Measurements from ENCODE around the gene CDH3.

Gene CDH3

DNA sequence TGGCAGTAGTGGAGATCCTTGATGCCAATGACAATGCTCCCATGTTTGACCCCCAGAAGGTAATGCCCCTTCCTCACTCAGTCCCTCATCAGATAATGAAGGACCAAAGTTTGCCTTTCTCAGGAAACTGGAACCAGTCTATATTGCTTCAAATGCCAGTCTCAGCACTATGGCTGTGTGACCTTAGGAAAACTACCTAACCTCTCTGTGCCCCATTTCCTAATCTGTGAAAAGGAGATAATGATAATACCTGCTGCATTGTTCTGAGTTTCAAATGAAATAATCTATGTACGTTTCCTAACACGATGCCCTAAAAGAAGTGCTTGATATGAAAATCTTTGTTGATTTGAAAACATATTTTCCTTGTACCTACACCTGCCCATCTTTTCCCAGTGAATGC, 35.9 kb downstream of the CDH3 start (continued):
- TF ChIP-seq TCF4 (CRISPR knock-in tag; IDR thresholded peaks at IDR 0.05; ENCODE audit: borderline replicate concordance) = no peak

DNA sequence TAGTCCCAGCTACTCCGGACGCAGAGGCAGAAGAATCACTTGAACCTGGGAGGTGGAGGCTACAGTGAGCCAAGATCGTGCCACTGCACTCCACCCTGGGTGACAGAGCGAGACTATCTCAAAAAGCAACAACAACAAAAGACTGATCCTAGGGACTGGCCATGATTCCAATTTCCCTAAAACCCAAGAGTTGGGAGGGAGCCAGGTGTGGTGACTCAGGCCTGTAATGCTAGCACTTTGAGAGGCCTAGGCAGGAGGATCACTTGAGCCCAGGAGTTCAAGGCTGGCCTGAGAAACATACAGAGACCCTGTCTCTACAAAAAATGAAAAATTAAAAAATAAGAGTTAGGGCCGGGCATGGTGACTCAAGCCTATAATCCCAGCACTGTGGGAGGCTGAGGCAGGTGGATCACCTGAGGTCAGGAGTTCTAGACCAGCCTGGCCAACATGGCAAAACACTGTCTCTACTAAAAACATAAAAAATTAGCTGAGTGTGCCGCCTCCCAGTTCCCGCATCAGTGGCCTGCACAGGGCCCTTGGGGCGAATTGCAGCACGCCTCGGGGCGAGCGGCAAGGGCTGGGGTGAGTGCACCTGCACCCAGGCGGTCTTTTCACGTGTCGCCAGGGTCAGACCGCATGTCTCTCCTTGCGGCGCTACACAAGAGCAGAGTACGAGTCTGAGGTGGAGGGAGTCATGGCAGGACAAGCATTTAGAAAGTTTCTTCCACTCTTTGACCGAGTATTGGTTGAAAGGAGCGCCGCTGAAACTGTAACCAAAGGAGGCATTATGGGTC, 40.8 kb downstream of the CDH3 start:
- ATAC-seq = no peak
- TF ChIP-seq OSR1 (CRISPR knock-in tag; IDR thresholded peaks at IDR 0.05) (no peak), TCF4 (CRISPR knock-in tag; IDR thresholded peaks at IDR 0.05; ENCODE audit: borderline replicate concordance) (no peak), ZNF565 (CRISPR knock-in tag; conservative IDR thresholded peaks at IDR 0.05; ENCODE audit: low read depth) (no peak), ZFP30 (CRISPR knock-in tag; IDR thresholded peaks at IDR 0.05) (no peak), ARNTL (CRISPR knock-in tag; IDR thresholded peaks at IDR 0.05; ENCODE audit: borderline replicate concordance, low read depth) (no peak), ESRRG (CRISPR knock-in tag; IDR thresholded peaks at IDR 0.05) (no peak), ZNF8 (CRISPR knock-in tag; IDR thresholded peaks at IDR 0.05) (no peak), BACH2 (CRISPR knock-in tag; IDR thresholded peaks at IDR 0.05; ENCODE audit: borderline replicate concordance) (no peak)
- TF ChIP-seq, protein P1, sequence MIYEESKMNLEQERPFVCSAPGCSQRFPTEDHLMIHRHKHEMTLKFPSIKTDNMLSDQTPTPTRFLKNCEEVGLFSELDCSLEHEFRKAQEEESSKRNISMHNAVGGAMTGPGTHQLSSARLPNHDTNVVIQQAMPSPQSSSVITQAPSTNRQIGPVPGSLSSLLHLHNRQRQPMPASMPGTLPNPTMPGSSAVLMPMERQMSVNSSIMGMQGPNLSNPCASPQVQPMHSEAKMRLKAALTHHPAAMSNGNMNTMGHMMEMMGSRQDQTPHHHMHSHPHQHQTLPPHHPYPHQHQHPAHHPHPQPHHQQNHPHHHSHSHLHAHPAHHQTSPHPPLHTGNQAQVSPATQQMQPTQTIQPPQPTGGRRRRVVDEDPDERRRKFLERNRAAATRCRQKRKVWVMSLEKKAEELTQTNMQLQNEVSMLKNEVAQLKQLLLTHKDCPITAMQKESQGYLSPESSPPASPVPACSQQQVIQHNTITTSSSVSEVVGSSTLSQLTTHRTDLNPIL (CRISPR knock-in tag; IDR thresholded peaks at IDR 0.05; ENCODE audit: low read depth) = no peak
- TF ChIP-seq, protein P2, sequence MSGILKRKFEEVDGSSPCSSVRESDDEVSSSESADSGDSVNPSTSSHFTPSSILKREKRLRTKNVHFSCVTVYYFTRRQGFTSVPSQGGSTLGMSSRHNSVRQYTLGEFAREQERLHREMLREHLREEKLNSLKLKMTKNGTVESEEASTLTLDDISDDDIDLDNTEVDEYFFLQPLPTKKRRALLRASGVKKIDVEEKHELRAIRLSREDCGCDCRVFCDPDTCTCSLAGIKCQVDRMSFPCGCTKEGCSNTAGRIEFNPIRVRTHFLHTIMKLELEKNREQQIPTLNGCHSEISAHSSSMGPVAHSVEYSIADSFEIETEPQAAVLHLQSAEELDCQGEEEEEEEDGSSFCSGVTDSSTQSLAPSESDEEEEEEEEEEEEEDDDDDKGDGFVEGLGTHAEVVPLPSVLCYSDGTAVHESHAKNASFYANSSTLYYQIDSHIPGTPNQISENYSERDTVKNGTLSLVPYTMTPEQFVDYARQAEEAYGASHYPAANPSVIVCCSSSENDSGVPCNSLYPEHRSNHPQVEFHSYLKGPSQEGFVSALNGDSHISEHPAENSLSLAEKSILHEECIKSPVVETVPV (CRISPR knock-in tag; IDR thresholded peaks at IDR 0.05) = no peak

DNA sequence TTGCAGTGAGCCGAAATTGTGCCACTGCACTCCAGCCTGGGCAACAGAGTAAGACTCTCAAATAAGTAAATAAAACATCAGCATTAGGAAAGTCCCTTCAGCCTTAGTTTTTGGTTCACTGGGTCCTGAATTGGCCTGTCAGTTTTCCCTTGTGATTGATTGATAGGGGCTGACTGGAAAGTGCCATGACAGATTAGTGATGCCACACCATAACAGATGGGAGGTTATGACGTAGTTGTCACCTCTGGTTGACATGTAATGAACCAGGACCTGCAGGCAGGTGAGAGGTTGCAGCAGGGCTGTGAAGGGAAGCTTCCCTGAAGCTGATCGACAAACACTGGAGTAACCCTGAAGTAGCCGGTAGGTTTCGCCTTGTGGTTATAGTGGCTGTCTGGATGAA, 41.8 kb downstream of the CDH3 start:
- ATAC-seq = no peak
- no peak for TF ChIP-seq TOX (CRISPR knock-in tag; IDR thresholded peaks at IDR 0.05; ENCODE audit: borderline replicate concordance)
- TF ChIP-seq, protein P3, sequence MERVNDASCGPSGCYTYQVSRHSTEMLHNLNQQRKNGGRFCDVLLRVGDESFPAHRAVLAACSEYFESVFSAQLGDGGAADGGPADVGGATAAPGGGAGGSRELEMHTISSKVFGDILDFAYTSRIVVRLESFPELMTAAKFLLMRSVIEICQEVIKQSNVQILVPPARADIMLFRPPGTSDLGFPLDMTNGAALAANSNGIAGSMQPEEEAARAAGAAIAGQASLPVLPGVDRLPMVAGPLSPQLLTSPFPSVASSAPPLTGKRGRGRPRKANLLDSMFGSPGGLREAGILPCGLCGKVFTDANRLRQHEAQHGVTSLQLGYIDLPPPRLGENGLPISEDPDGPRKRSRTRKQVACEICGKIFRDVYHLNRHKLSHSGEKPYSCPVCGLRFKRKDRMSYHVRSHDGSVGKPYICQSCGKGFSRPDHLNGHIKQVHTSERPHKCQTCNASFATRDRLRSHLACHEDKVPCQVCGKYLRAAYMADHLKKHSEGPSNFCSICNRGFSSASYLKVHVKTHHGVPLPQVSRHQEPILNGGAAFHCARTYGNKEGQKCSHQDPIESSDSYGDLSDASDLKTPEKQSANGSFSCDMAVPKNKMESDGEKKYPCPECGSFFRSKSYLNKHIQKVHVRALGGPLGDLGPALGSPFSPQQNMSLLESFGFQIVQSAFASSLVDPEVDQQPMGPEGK (CRISPR knock-in tag; IDR thresholded peaks at IDR 0.05; ENCODE audit: borderline replicate concordance) = no peak
- no peak for TF ChIP-seq BACH2 (CRISPR knock-in tag; IDR thresholded peaks at IDR 0.05; ENCODE audit: borderline replicate concordance)
- TF ChIP-seq SNAI2 (CRISPR knock-in tag; IDR thresholded peaks at IDR 0.05) = no peak
- TF ChIP-seq, protein P4, sequence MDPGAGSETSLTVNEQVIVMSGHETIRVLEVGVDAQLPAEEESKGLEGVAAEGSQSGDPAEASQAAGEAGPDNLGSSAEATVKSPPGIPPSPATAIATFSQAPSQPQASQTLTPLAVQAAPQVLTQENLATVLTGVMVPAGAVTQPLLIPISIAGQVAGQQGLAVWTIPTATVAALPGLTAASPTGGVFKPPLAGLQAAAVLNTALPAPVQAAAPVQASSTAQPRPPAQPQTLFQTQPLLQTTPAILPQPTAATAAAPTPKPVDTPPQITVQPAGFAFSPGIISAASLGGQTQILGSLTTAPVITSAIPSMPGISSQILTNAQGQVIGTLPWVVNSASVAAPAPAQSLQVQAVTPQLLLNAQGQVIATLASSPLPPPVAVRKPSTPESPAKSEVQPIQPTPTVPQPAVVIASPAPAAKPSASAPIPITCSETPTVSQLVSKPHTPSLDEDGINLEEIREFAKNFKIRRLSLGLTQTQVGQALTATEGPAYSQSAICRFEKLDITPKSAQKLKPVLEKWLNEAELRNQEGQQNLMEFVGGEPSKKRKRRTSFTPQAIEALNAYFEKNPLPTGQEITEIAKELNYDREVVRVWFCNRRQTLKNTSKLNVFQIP (CRISPR knock-in tag; IDR thresholded peaks at IDR 0.05; ENCODE audit: borderline replicate concordance, low read depth) = no peak
- TF ChIP-seq, protein P5, sequence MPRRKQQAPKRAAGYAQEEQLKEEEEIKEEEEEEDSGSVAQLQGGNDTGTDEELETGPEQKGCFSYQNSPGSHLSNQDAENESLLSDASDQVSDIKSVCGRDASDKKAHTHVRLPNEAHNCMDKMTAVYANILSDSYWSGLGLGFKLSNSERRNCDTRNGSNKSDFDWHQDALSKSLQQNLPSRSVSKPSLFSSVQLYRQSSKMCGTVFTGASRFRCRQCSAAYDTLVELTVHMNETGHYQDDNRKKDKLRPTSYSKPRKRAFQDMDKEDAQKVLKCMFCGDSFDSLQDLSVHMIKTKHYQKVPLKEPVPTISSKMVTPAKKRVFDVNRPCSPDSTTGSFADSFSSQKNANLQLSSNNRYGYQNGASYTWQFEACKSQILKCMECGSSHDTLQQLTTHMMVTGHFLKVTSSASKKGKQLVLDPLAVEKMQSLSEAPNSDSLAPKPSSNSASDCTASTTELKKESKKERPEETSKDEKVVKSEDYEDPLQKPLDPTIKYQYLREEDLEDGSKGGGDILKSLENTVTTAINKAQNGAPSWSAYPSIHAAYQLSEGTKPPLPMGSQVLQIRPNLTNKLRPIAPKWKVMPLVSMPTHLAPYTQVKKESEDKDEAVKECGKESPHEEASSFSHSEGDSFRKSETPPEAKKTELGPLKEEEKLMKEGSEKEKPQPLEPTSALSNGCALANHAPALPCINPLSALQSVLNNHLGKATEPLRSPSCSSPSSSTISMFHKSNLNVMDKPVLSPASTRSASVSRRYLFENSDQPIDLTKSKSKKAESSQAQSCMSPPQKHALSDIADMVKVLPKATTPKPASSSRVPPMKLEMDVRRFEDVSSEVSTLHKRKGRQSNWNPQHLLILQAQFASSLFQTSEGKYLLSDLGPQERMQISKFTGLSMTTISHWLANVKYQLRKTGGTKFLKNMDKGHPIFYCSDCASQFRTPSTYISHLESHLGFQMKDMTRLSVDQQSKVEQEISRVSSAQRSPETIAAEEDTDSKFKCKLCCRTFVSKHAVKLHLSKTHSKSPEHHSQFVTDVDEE (CRISPR knock-in tag; IDR thresholded peaks at IDR 0.05) = no peak
- no peak for TF ChIP-seq ZNF565 (CRISPR knock-in tag; conservative IDR thresholded peaks at IDR 0.05; ENCODE audit: low read depth)
- TF ChIP-seq ARNTL (CRISPR knock-in tag; IDR thresholded peaks at IDR 0.05; ENCODE audit: borderline replicate concordance, low read depth) = no peak

DNA sequence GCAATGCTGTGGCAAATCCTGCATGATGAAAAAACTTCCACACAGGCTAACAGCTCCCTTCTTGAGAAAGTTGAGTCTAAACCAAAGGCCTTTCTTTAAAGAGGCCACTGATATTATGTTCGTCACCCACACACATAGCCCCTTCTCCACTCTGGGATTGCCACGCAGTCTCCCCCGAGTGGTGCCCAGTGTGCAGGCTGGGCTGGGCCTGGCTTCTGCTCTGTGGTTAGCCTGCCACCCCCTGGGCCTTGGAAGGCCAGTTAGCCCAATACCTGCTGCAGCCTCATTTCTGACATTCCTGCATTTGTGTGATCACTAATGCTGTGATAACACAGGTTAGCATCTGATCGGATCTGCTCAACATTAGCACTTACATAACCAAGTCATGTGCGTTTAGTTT, 44.8 kb downstream of the CDH3 start:
- ATAC-seq = no peak
- TF ChIP-seq ZFP30 (CRISPR knock-in tag; IDR thresholded peaks at IDR 0.05) (no peak), ZFP3 (CRISPR knock-in tag; IDR thresholded peaks at IDR 0.05) (no peak), ISL1 (CRISPR knock-in tag; IDR thresholded peaks at IDR 0.05) (no peak), BACH2 (CRISPR knock-in tag; IDR thresholded peaks at IDR 0.05; ENCODE audit: borderline replicate concordance) (no peak), TCF4 (CRISPR knock-in tag; IDR thresholded peaks at IDR 0.05; ENCODE audit: borderline replicate concordance) (no peak), PPARA (CRISPR knock-in tag; IDR thresholded peaks at IDR 0.05; ENCODE audit: borderline replicate concordance) (no peak), GLIS3 (CRISPR knock-in tag; IDR thresholded peaks at IDR 0.05) (no peak), ZC3H10 (CRISPR knock-in tag; IDR thresholded peaks at IDR 0.05) (no peak), RARB (CRISPR knock-in tag; IDR thresholded peaks at IDR 0.05) (no peak), ZNF565 (CRISPR knock-in tag; conservative IDR thresholded peaks at IDR 0.05; ENCODE audit: low read depth) (no peak), OSR1 (CRISPR knock-in tag; IDR thresholded peaks at IDR 0.05) (no peak)
- TF ChIP-seq, protein P3 (CRISPR knock-in tag; IDR thresholded peaks at IDR 0.05; ENCODE audit: borderline replicate concordance) = no peak
- TF ChIP-seq, protein P2 (CRISPR knock-in tag; IDR thresholded peaks at IDR 0.05) = no peak

Measured in SK-N-SH treated with all-trans-retinoic acid at 6 μM for 48 hours (cell line).